ENCODE results near the gene QRICH1. TPM values are rescaled to one million over a fixed set of nuclear protein-coding genes. Genes with fewer than 3 reads are reported as not detected.
A peak's percentile ranks its signal among the peaks of the same experiment; 100 is the strongest.

QRICH1 gene
- polyA plus RNA-seq, 1 of the 3 experiments (the other 2 are of a cell fraction): 58.5 TPM

DNA sequence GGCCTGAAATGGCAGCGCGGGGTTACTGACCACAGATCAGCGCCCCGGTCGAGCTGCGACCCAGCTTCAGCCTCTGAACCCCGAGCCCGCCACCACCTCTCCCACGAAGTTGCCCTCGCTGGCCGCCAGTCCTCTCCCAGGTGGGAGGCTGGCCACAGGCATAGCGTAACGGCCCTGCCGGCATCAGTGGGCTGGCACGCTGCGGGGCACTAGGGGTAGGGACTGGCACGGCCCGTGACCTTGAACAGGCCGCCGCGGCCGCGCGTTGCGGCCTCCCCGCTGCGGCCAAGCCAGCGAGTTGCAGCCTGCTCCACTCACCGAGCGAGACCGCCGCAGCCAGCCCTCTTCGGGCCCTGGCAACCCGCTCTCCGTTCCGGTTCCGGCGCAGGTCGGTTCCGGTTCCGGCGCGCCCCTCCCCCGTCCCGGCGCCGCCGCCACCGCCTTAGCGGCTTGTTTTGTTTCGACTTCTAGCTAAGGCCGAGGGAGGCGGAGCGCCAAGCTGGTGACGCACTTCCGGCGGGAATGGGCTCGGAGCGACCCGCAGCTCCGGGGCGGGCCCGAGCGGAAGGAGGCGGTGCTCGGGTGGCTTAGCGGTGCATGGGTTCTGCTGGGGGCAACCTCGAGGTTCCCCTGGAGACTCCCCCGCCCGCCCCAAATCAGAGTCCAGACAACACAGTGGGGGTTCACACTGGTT is 26.7 kb upstream of the QRICH1 start, which contains the start of gene USP19:
USP19 (minus strand) TSS at position 386 of the 694 bp plus-strand sequence. CDS start 1,678 bp downstream, outside the sequence.
- Histone ChIP-seq H3K36me3 (replicated peaks in 1 of 2; ENCODE audit: control insufficient read depth in 1 of 2, insufficient read depth in 2 of 2, low read length in 1 of 2) (peaks cover 33 to 71% of the 10 kb centered on the region in 2 experiments), H3K9me3 (no peaks in the 10 kb centered on the region), H3F3A (replicated peaks; ENCODE audit: insufficient read depth) (peaks cover 36% of the 10 kb centered on the region), H3K4me2 (peak within 1 kb of the TSS; percentile 100), H3K27me3 (ENCODE audit: insufficient read depth) (no peaks in the 10 kb centered on the region), H3K4me3 (ENCODE audit: low read depth in 2 of 2, low read length in 1 of 2) (peak within 1 kb of the TSS; percentile 95 to 100), H3K9ac (peak within 1 kb of the TSS; percentile 89), H4K20me1 (ENCODE audit: insufficient read depth) (no peaks in the 10 kb centered on the region), H3K9me2 (no peaks in the 10 kb centered on the region), H2AFZ (ENCODE audit: low read depth) (peak within 1 kb of the TSS; percentile 24), H3K79me2 (ENCODE audit: insufficient read depth) (peaks cover 31% of the 10 kb centered on the region), H3K4me1 (ENCODE audit: control insufficient read depth in 1 of 2, insufficient read depth in 2 of 2, low read depth in 1 of 2, low read length in 1 of 2) (peaks cover 7 to 19% of the 10 kb centered on the region in 2 experiments; a peak in 2 of 4 replicates), H3K27ac (ENCODE audit: low read depth in 2 of 2, low read length in 1 of 2) (peak within 1 kb of the TSS; percentile 96 to 98)
- peak; percentile 99 for DNase-seq
- CTCF ChIA-PET: interaction anchor here (0.6 to 4.0 kb wide), 9 partner anchors 11 to 329 kb away, joined by 3 to 26 read pairs (median 3); partner anchors contain the start of genes KLHDC8B, LAMB2 and QRICH1
- WGBS (ENCODE audit: low lambda C conversion rate): 2% methylated on average over 14 of the region's 70 CpGs
- POLR2A ChIA-PET: interaction anchor here (0.6 to 4.0 kb wide), 10 partner anchors 9 to 238 kb away, joined by 3 to 25 read pairs (median 4); partner anchors contain the start of genes CCDC71, LAMB2, NDUFAF3 and QARS1
- TF ChIP-seq, protein P1, sequence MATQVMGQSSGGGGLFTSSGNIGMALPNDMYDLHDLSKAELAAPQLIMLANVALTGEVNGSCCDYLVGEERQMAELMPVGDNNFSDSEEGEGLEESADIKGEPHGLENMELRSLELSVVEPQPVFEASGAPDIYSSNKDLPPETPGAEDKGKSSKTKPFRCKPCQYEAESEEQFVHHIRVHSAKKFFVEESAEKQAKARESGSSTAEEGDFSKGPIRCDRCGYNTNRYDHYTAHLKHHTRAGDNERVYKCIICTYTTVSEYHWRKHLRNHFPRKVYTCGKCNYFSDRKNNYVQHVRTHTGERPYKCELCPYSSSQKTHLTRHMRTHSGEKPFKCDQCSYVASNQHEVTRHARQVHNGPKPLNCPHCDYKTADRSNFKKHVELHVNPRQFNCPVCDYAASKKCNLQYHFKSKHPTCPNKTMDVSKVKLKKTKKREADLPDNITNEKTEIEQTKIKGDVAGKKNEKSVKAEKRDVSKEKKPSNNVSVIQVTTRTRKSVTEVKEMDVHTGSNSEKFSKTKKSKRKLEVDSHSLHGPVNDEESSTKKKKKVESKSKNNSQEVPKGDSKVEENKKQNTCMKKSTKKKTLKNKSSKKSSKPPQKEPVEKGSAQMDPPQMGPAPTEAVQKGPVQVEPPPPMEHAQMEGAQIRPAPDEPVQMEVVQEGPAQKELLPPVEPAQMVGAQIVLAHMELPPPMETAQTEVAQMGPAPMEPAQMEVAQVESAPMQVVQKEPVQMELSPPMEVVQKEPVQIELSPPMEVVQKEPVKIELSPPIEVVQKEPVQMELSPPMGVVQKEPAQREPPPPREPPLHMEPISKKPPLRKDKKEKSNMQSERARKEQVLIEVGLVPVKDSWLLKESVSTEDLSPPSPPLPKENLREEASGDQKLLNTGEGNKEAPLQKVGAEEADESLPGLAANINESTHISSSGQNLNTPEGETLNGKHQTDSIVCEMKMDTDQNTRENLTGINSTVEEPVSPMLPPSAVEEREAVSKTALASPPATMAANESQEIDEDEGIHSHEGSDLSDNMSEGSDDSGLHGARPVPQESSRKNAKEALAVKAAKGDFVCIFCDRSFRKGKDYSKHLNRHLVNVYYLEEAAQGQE (IDR thresholded peaks at IDR 0.05; ENCODE audit: low read depth, low read length): peak; percentile 17; the same call in 1 of the 2 replicates
- TF ChIP-seq TAF1 (IDR thresholded peaks at IDR 0.05; ENCODE audit: borderline replicate concordance, low read depth, low read length) (peak; percentile 55; the same call in 1 of the 2 replicates), SIN3A (IDR thresholded peaks at IDR 0.05; ENCODE audit: borderline replicate concordance, low read depth, low read length) (peak; percentile 72; the same call in 1 of the 2 replicates), FOXJ3 (CRISPR knock-in tag; IDR thresholded peaks at IDR 0.05) (peak; percentile 56; the same call in 1 of the 2 replicates), TCF12 (IDR thresholded peaks at IDR 0.05) (no peak; the same call in 1 of the 2 replicates), POLR2AphosphoS5 (IDR thresholded peaks at IDR 0.05; ENCODE audit: low read depth, low read length) (peak; percentile 92), ELF1 (IDR thresholded peaks at IDR 0.05) (peak; percentile 82), GABPA (IDR thresholded peaks at IDR 0.05; ENCODE audit: low read depth) (peak; percentile 97), FOXM1 (IDR thresholded peaks at IDR 0.05; ENCODE audit: low read depth) (peak; percentile 75), CHD2 (IDR thresholded peaks at IDR 0.05; ENCODE audit: low read length, partially characterized antibody) (peak; percentile 79), RXRA (IDR thresholded peaks at IDR 0.05; ENCODE audit: borderline replicate concordance, low read depth) (no peak), RFX5 (IDR thresholded peaks at IDR 0.05; ENCODE audit: low read length) (no peak)
- TF ChIP-seq, protein P2, sequence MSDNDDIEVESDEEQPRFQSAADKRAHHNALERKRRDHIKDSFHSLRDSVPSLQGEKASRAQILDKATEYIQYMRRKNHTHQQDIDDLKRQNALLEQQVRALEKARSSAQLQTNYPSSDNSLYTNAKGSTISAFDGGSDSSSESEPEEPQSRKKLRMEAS (IDR thresholded peaks at IDR 0.05; ENCODE audit: low read depth): peak; percentile 83
- TF ChIP-seq, protein P3, sequence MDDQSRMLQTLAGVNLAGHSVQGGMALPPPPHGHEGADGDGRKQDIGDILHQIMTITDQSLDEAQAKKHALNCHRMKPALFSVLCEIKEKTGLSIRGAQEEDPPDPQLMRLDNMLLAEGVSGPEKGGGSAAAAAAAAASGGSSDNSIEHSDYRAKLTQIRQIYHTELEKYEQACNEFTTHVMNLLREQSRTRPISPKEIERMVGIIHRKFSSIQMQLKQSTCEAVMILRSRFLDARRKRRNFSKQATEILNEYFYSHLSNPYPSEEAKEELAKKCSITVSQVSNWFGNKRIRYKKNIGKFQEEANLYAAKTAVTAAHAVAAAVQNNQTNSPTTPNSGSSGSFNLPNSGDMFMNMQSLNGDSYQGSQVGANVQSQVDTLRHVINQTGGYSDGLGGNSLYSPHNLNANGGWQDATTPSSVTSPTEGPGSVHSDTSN (IDR thresholded peaks at IDR 0.05): peak; percentile 30; the same call in 1 of the 2 replicates
- TF ChIP-seq, protein P4, sequence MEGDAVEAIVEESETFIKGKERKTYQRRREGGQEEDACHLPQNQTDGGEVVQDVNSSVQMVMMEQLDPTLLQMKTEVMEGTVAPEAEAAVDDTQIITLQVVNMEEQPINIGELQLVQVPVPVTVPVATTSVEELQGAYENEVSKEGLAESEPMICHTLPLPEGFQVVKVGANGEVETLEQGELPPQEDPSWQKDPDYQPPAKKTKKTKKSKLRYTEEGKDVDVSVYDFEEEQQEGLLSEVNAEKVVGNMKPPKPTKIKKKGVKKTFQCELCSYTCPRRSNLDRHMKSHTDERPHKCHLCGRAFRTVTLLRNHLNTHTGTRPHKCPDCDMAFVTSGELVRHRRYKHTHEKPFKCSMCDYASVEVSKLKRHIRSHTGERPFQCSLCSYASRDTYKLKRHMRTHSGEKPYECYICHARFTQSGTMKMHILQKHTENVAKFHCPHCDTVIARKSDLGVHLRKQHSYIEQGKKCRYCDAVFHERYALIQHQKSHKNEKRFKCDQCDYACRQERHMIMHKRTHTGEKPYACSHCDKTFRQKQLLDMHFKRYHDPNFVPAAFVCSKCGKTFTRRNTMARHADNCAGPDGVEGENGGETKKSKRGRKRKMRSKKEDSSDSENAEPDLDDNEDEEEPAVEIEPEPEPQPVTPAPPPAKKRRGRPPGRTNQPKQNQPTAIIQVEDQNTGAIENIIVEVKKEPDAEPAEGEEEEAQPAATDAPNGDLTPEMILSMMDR (IDR thresholded peaks at IDR 0.05): no peak

All from SK-N-SH (cell line).